HCT116 (cell line): ENCODE data around the gene SCARB1.

Experiments
- CBX3 ChIP-seq: IDR thresholded peaks from 2 replicates; pipeline ENCODE4 v1.6.1; 2012; ENCODE audit warnings: low read depth
- TF ChIP-seq, protein P1 (sequence below), 3 experiments: fragments of 200-600 bp in 1 of 3; sonication (generic) in 1 of 3; IDR thresholded peaks in 2 of 3; conservative IDR thresholded peaks in 1 of 3; 2 replicates each; pipeline ENCODE4 v1.5.1; 2012 to 2017; ENCODE audit warnings: low read depth in 2 of 3, low read length in 2 of 3, antibody characterized with exemption in 1 of 3, borderline replicate concordance in 1 of 3, control low read depth in 1 of 3, mild to moderate bottlenecking in 1 of 3, mixed read lengths in 1 of 3, mixed run types in 1 of 3, moderate library complexity in 1 of 3; ENCODE audit not compliant: insufficient read depth in 1 of 3

DNA sequence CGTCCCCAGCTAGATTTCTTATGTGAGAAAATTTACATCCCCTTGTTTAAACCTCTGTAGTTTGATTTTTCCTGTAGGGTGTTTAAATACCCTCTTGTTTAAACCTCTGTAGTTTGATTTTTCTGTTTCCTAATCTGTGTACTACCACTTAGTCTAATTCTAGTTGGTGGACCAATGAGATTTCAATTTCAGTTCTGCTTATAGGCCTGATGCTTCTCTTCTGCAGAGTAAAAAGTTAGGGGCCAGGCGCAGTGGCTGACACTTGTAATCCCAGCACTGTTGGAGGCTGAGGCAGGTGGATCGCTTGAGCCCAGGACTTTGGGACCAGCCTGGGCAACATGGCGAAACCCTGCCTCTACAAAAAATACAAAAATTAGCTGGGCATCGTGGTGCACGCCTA, 39.3 kb upstream of the SCARB1 start:
- no peak for TF ChIP-seq CBX3
- TF ChIP-seq, protein P1, sequence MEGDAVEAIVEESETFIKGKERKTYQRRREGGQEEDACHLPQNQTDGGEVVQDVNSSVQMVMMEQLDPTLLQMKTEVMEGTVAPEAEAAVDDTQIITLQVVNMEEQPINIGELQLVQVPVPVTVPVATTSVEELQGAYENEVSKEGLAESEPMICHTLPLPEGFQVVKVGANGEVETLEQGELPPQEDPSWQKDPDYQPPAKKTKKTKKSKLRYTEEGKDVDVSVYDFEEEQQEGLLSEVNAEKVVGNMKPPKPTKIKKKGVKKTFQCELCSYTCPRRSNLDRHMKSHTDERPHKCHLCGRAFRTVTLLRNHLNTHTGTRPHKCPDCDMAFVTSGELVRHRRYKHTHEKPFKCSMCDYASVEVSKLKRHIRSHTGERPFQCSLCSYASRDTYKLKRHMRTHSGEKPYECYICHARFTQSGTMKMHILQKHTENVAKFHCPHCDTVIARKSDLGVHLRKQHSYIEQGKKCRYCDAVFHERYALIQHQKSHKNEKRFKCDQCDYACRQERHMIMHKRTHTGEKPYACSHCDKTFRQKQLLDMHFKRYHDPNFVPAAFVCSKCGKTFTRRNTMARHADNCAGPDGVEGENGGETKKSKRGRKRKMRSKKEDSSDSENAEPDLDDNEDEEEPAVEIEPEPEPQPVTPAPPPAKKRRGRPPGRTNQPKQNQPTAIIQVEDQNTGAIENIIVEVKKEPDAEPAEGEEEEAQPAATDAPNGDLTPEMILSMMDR (IDR thresholded peaks at IDR 0.05 in 2 of 3, conservative IDR thresholded peaks at IDR 0.05 in 1 of 3; ENCODE audit: borderline replicate concordance in 1 of 3, insufficient read depth in 1 of 3, low read depth in 2 of 3, low read length in 2 of 3): no peak
